NCI-H2196 treated with DMSO at 0.1 percent for 48 hours (cell line): ENCODE data around the gene SNRK.

ENCODE experiments used
- DNase-seq: peaks from one replicate; lab custom pipeline; 2025; ENCODE audit not compliant: unreplicated experiment; lab: John Stamatoyannopoulos, UW

Gene SNRK

GRCh38 chr3:43309372-43310305 lies 23.3 kb downstream of the SNRK start:
- no peak for DNase-seq

GRCh38 chr3:43316783-43317460 lies 30.6 kb downstream of the SNRK start:
- DNase-seq: no peak

- no peak for DNase-seq
These were observed 31.3 kb downstream of the SNRK start for GRCh38 chr3:43317461-43318316.

GRCh38 chr3:43319376-43319775 lies 33.0 kb downstream of the SNRK start:
- DNase-seq: no peak

GRCh38 chr3:43319794-43320193 lies 33.5 kb downstream of the SNRK start:
- DNase-seq: no peak

- no peak for DNase-seq
These were observed 33.9 kb downstream of the SNRK start for GRCh38 chr3:43320288-43320687.

GRCh38 chr3:43323541-43323940 lies 37.2 kb downstream of the SNRK start:
- DNase-seq: no peak

GRCh38 chr3:43326891-43327581 lies 40.7 kb downstream of the SNRK start:
- no peak for DNase-seq

- no peak for DNase-seq
These were observed 41.2 kb downstream of the SNRK start for GRCh38 chr3:43327582-43327979.

- no peak for DNase-seq
These were observed 42.3 kb downstream of the SNRK start for GRCh38 chr3:43328653-43329052.

- DNase-seq: no peak
These were observed 44.6 kb downstream of the SNRK start for GRCh38 chr3:43330981-43331380.

- DNase-seq: no peak
These were observed 45.0 kb downstream of the SNRK start for GRCh38 chr3:43331381-43331780.

- DNase-seq: no peak
These were observed 48.6 kb downstream of the SNRK start for GRCh38 chr3:43334976-43335375.

GRCh38 chr3:43335799-43336198 lies 49.5 kb downstream of the SNRK start:
- no peak for DNase-seq

- DNase-seq: no peak
These were observed 52.0 kb downstream of the SNRK start for GRCh38 chr3:43338295-43338694.

- DNase-seq: no peak
These were observed 54.1 kb downstream of the SNRK start for GRCh38 chr3:43340403-43340802.

- DNase-seq: no peak
These were observed 55.4 kb downstream of the SNRK start for GRCh38 chr3:43341788-43342187.

GRCh38 chr3:43343185-43343584 lies 56.8 kb downstream of the SNRK start:
- DNase-seq: no peak

- DNase-seq: no peak
These were observed 57.5 kb downstream of the SNRK start for GRCh38 chr3:43343815-43344214.

- DNase-seq: no peak
These were observed 58.2 kb downstream of the SNRK start for GRCh38 chr3:43344520-43344919.

GRCh38 chr3:43345246-43345645 lies 58.9 kb downstream of the SNRK start:
- DNase-seq: no peak
